ENCODE measurements around the gene KLF2.

GRCh38 chr19:16360738-16361137, 36.1 kb downstream of the KLF2 start:
- no peak for TF ChIP-seq CTCF (conservative IDR thresholded peaks at IDR 0.05 in 1 of 2, IDR thresholded peaks at IDR 0.05 in 1 of 2; ENCODE audit: low read depth in 1 of 2, low read length in 2 of 2)
- TF ChIP-seq EZH2 (IDR thresholded peaks at IDR 0.05; ENCODE audit: low read length, missing control alignments), result no peak

Measured in fibroblast of lung (primary cell).